NK-92 treated with Interleukin-12 subunit alpha and Interleukin-12 subunit beta, amount 100 ng/mL, for 24 hours (cell line): Measurements from ENCODE around the gene FRK.

Experiments
- DNase-seq: peaks from one replicate; lab custom pipeline; 2025; lab: John Stamatoyannopoulos, UW

The FRK gene

DNA sequence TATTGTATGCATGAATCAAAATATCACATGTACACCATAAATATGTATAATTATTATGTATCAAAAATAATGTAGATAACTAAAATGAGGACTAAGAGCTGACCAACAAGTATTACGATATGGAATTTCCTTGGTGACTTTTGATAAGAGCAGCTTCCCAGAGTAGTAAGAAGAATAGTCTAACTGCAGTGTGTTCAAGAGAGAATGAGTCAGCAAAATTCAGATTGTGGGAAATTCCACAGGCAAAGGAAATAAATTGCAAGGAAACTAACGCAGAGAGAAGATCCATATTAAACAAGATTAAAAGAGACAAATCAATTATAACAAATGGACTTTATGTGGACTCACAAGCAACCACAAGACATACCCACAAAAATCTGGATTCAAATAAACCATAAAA is 26.4 kb downstream of the FRK start:
- no peak for DNase-seq

GRCh38 chr6:116033687-116034303 is 26.9 kb downstream of the FRK start:
- DNase-seq: no peak

DNA sequence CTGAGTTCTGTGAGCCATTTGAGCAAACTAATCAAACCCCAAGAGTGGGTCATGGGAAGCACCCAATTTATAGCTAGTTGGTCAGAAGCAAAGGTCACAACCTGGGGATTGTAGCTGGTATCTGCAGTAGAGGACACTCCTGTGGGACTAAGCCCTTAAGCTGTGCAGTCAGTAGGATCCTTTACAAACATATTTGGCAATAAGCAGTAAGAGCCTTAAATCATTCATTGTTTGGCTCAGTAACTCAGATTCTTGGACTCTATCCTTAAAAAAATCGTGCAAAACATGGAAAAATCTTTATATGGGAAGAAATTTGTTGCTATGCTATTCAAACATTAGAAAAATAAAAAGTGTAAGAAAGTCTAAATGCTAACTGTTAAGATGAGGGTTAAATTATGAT is 29.9 kb downstream of the FRK start:
- no peak for DNase-seq

DNA sequence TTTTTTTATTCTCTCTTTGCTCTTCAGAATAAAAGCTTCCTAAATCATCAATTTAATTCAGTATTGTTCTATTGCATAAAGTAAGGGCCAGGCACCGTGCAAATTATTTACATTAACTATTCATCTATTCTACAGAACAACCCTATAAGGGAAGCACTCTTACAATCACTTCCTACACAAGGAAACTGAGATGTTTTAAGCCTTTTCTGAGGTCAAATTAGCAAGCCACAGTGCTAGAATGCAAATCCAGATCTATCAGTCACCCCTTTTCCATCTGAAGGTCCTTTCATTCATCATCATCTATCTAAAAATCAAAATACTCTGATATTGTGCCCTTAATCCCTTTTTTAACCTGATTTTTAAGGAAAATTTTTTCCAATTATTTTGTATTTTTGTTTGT is 31.2 kb downstream of the FRK start:
- no peak for DNase-seq

DNA sequence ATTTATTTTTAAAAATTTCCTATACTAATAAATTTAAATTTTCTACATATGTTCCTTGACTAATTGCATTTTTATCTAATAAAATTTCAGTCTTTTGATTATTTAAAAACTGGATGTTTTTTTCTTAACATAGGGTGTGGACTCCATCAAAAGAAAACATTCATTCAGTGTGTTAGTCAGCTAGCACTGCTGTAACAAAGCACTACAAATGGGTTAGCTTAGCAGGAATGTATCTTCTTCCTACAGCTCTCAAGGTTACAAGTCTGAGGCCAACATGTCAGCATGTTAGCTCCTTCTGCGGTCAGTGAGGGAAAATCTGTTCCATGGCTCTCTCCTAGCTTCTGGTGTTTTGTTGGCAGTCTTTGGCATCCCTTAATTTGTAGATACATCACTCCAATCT is 32.5 kb downstream of the FRK start:
- no peak for DNase-seq

GRCh38 chr6:116027801-116028200 is 32.9 kb downstream of the FRK start:
- no peak for DNase-seq

DNA sequence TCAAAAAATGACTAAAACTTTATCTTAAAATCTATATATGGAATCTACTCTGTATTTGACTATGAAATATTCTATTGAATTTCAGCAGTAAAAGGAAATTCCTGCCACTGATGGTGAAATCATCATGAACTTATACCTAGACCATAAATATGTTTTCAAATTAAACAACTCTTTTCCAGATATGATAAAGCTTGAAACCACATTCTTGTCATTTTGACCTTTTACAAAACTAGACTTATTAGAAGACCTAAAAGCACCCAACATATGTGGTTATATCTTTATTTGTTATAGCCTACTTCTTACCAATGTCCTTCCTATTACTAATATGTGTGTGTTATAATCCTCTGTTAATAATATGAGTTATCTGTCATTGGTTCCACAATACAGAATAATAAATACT is 35.3 kb downstream of the FRK start:
- DNase-seq: no peak

- no peak for DNase-seq
Measured at GRCh38 chr6:116022841-116023445, 37.7 kb downstream of the FRK start.

GRCh38 chr6:116020738-116021137 is 40.0 kb downstream of the FRK start:
- no peak for DNase-seq

DNA sequence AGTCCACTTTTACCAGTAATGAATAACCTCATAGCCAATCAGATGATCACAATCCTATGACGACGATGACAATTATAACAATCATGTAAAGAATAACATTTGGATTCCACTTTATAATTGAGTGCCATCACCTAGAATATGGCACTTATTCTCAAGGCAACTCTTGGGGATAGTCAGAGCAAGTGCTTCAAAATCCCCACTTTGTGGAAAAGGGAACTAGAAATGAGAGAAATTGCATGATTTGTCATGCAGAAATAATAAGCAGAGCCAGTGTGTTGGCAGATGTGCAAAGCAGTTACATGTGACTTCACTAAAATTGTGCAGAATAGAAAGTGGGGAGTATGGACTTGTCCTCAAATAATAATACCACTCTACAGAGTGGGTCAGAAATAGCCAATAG is 41.3 kb downstream of the FRK start:
- no peak for DNase-seq

DNA sequence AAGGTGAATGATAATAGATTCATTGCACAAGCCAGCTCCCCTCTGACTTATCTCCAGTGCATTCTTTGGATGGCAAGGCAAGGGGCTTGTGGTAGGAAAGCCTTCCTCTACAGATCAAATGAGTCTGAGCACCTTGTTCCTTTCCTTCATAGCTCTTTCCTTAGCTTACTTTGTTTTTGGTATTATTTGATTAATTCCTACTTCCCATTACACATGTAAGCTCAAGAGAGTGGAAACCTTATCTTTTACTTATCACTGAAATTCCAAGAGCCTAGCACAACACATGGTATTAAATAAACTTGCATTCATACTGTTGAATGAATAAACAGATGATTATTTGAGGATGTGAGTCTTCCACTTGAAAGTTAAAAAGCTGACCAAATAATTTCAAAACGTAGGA is 41.7 kb downstream of the FRK start:
- no peak for DNase-seq

GRCh38 chr6:116017546-116018295 is 43.0 kb downstream of the FRK start:
- no peak for DNase-seq

- no peak for DNase-seq
Measured at GRCh38 chr6:116016846-116017545, 43.7 kb downstream of the FRK start.

DNA sequence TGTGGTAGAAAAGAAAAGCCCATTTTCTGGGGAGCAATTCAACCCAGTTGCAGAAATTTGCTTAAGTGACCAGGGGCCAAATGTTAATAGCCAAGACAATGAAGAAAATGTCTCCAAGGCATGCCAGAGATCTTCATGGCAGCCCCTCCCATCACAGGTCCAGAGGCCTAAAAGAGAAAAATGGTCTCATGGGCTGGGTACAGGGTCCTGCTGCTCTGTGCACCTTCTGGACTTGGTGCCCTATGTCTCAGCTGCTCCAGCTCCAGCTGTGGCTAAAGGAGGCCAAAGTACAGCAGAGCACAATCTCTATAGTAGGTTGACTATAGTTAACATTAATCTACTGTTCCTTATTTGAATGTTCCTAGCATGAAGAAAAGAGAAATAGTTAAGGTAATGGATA is 44.7 kb downstream of the FRK start:
- DNase-seq: no peak

- no peak for DNase-seq
Measured at GRCh38 chr6:116015561-116015960, 45.1 kb downstream of the FRK start.

GRCh38 chr6:116012951-116013350 is 47.7 kb downstream of the FRK start:
- DNase-seq: no peak

DNA sequence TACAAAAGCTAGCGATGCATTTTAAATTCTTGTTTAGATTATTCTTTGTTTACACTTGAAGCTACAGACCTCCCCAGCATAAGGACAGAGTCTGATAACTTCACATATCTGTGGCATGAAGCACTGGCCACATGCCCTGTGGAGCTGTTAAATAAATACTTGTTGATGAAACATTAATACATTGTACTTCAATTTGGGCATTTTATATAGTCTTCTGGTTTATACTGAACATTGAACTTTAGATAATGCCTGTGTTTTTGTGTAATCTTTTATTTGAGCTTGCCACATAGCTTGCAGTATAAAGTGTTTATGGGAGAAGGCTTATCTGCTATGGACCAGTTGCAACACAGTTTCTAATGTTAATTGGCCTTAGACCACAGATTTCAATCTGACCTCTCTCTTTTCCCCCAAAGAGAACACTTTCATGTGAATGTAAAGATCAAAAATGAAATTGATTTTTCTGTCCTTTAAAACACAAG is 48.2 kb downstream of the FRK start:
- no peak for DNase-seq

GRCh38 chr6:116011520-116011919 is 49.2 kb downstream of the FRK start:
- DNase-seq: no peak

DNA sequence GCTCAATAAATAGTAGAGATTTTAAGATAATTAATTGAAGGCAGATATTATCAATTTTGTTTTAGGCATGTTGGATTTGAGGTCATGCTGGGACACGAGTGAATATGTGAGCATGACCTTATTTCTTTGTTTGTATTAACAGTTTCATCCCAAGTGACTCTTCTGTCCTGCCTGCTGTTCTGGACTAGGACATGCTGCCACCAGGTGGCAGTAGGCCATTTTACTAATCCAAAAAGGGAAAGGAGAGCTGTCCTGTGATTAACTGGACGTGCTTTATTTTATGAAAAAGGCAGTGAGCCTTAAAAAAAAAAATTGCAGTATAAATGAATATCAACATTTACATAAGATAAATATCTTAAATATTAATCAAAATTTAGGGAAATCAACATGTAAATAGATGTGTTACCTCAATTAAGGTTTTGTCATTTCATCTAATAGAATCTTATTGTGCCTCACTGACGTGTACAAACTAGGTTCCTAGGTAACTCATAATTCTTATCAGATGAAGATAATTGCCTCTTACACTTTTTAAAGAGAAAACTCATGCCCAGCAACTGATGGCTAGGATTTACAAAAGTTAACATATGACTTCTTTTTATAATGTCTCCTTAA is 49.8 kb downstream of the FRK start:
- peak; percentile 15 for DNase-seq

DNA sequence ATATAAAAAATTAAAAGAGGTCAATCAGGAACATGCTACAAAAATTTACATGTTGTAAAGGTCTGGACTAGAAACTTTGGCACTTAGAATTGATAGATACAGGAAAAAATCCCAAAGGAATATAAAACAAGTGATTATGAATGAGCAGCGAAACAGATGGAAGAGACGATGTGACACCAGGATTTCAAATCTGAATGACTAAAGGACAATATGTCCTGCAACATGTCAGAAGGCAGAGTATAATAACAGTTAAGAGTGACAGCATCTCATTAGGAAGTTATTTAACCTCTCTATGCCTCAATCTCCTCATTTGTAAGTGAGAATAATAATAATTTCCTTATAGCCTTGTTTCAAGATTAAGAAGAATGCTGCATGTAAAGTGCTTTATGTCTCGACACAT is 50.3 kb downstream of the FRK start:
- DNase-seq: no peak

- DNase-seq: no peak
Measured at GRCh38 chr6:116008470-116009243, 52.0 kb downstream of the FRK start.
